ENCODE data around the gene TMEM59L. TPM values are rescaled to one million over a fixed set of nuclear protein-coding genes. Genes with fewer than 3 reads are reported as not detected.
"Not testable (repeated sequence)": the region's sequence is repeated elsewhere in the genome, so short reads cannot be mapped to it uniquely, and the experiment has no call there.

Gene TMEM59L
- total and polyA plus RNA-seq, 2 donors from 2014 or later = 1.5 to 5.9 TPM

- intact Hi-C loops (cut with DNase I) = loop anchor here (10.0 kb wide), 1 partner anchor 254 kb away; no protein-coding TSS in a partner anchor
- Histone ChIP-seq H3K4me3 (ENCODE audit: low read length in 3 of 3) (peak overlapping the region in 1 of 3 donors; percentile 21), H3K4me1 (ENCODE audit: control insufficient read depth in 2 of 3, insufficient read depth in 2 of 3, low read depth in 1 of 3, low read length in 3 of 3) (peaks cover 0 to 19% (median 0%) of the 10 kb centered on the region in 3 donors), H3K9me3 (ENCODE audit: control insufficient read depth in 2 of 3, insufficient read depth in 1 of 3, low read length in 3 of 3) (no peaks in the 10 kb centered on the region), H3K27me3 (ENCODE audit: control insufficient read depth, insufficient read depth, low read length) (peaks cover 2% of the 10 kb centered on the region), H3K9ac (ENCODE audit: low read length in 3 of 3) (no peak overlapping the region), H3K36me3 (ENCODE audit: control insufficient read depth in 2 of 3, insufficient read depth in 3 of 3, low read length in 3 of 3) (peaks cover 0 to 3% (median 2%) of the 10 kb centered on the region in 3 donors), H3K27ac (ENCODE audit: low read depth in 2 of 2, low read length in 2 of 2) (no peak overlapping the region)
- peak; percentile 82 to 96 (median 94) for DNase-seq
- no peak for TF ChIP-seq CTCF (IDR thresholded peaks at IDR 0.05; ENCODE audit: borderline replicate concordance, extremely low read depth, insufficient read depth)
- FAIRE-seq = no peak
Observed at GRCh38 chr19:18590273-18591272, 22.1 kb upstream of the TMEM59L start.

DNA sequence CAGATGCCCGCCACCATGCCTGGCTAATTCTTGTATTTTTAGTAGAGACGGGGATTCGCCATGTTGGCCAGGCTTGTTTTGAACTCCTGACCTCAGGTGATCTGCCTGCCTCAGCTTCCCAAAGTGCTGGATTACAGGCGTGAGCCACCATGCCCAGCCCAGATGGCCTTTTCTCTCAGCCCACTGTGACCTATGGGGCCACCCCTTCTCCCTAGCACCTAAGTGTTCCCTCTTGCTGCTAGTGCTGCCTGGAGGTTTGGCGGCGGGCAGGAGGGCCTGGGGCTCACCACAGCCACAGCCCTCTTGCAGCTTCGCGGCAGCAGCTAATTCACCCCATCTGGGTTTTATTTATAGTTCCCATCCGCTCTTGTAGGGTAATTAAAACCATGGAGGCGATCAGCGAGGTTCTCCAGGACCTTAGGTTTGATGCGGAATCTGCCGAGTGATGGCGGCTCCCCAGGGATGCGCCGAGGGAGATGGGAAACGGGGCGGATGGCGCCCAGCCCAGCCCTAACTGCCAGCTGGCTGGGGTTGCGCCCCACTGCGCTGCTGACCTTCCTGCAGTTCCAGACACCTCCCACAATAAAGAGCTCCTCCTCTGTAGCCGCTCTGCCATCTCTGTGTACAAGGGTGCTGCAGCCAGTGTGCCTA is 20.8 kb upstream of the TMEM59L start:
- Histone ChIP-seq H3K4me1 (ENCODE audit: control insufficient read depth in 2 of 3, insufficient read depth in 2 of 3, low read depth in 1 of 3, low read length in 3 of 3) (peaks cover 0 to 19% (median 0%) of the 10 kb centered on the region in 3 donors), H3K9ac (ENCODE audit: low read length in 3 of 3) (no peak overlapping the region), H3K27me3 (ENCODE audit: control insufficient read depth, insufficient read depth, low read length) (peaks cover 2% of the 10 kb centered on the region), H3K36me3 (ENCODE audit: control insufficient read depth in 2 of 3, insufficient read depth in 3 of 3, low read length in 3 of 3) (peaks cover 0 to 3% (median 2%) of the 10 kb centered on the region in 3 donors), H3K9me3 (ENCODE audit: control insufficient read depth in 2 of 3, insufficient read depth in 1 of 3, low read length in 3 of 3) (no peaks in the 10 kb centered on the region), H3K27ac (ENCODE audit: low read depth in 2 of 2, low read length in 2 of 2) (no peak overlapping the region), H3K4me3 (ENCODE audit: low read length in 3 of 3) (no peak overlapping the region)
- intact Hi-C loops (cut with DNase I) = loop anchor here (10.0 kb wide), 1 partner anchor 253 kb away; no protein-coding TSS in a partner anchor
- no peak for TF ChIP-seq CTCF (IDR thresholded peaks at IDR 0.05; ENCODE audit: borderline replicate concordance, extremely low read depth, insufficient read depth)
- DNase-seq (peak in 1 of 5 donors; percentile 28), FAIRE-seq (no peak)

- H3K4me1 ChIP-seq (ENCODE audit: control insufficient read depth in 2 of 3, insufficient read depth in 2 of 3, low read depth in 1 of 3, low read length in 3 of 3) = peaks cover 0 to 19% (median 0%) of the 10 kb centered on the region in 3 donors
- not testable (repeated sequence) for DNase-seq; H3K9me3 ChIP-seq (ENCODE audit: control insufficient read depth in 2 of 3, insufficient read depth in 1 of 3, low read length in 3 of 3); H3K4me3 ChIP-seq (ENCODE audit: low read length in 3 of 3); H3K27ac ChIP-seq (ENCODE audit: low read depth in 2 of 2, low read length in 2 of 2); H3K27me3 ChIP-seq (ENCODE audit: control insufficient read depth, insufficient read depth, low read length); FAIRE-seq; H3K9ac ChIP-seq (ENCODE audit: low read length in 3 of 3); H3K36me3 ChIP-seq (ENCODE audit: control insufficient read depth in 2 of 3, insufficient read depth in 3 of 3, low read length in 3 of 3)
- intact Hi-C loops (cut with DNase I) = loop anchor here (10.0 kb wide), 1 partner anchor 252 kb away; no protein-coding TSS in a partner anchor
Observed at GRCh38 chr19:18592732-18593131, 19.9 kb upstream of the TMEM59L start.

All from kidney (tissue), 14 donors.